GM23248 (cell line): ENCODE results near the gene METTL23. TPM values are rescaled to one million over a fixed set of nuclear protein-coding genes. Genes with fewer than 3 reads are reported as not detected.

Experiments used
- DNase-seq: peaks from one replicate; pipeline ENCODE4 v3.0.0-alpha.2; 2015
- H2AFZ ChIP-seq: fragments of 200-600 bp; sonication (generic); 2 replicates; pipeline ENCODE4 v1.6.1; 2016; ENCODE audit warnings: antibody characterized with exemption
- H3F3A ChIP-seq: fragments of 200-600 bp; sonication (generic); 2 replicates; pipeline ENCODE4 v1.6.1; 2016; ENCODE audit warnings: mild to moderate bottlenecking, antibody characterized with exemption, mixed run types; ENCODE audit not compliant: insufficient read depth
- H3K27ac ChIP-seq: fragments of 200-600 bp; sonication (generic); 2 replicates; pipeline ENCODE4 v1.5.1; 2016; ENCODE audit warnings: mild to moderate bottlenecking
- H3K27me3 ChIP-seq: fragments of 200-600 bp; sonication (generic); replicated peaks from 2 replicates; pipeline ENCODE4 v1.6.1; 2016; ENCODE audit warnings: mild to moderate bottlenecking; ENCODE audit not compliant: insufficient read depth
- H3K36me3 ChIP-seq: fragments of 200-600 bp; sonication (generic); 2 replicates; pipeline ENCODE4 v1.6.1; 2016; ENCODE audit warnings: low read depth, mild to moderate bottlenecking
- H3K4me1 ChIP-seq: fragments of 200-600 bp; sonication (generic); 2 replicates; pipeline ENCODE4 v1.6.1; 2016; ENCODE audit warnings: mild to moderate bottlenecking; ENCODE audit not compliant: insufficient read depth
- H3K4me2 ChIP-seq: fragments of 200-600 bp; sonication (generic); one replicate; pipeline ENCODE4 v1.6.1; 2016; ENCODE audit warnings: mild to moderate bottlenecking; ENCODE audit not compliant: unreplicated experiment
- H3K4me3 ChIP-seq: fragments of 200-600 bp; sonication (generic); 2 replicates; pipeline ENCODE4 v1.5.1; 2016; ENCODE audit warnings: mild to moderate bottlenecking
- H3K79me2 ChIP-seq: fragments of 200-600 bp; sonication (generic); 2 replicates; pipeline ENCODE4 v1.6.1; 2016; ENCODE audit warnings: mild to moderate bottlenecking; ENCODE audit not compliant: insufficient read depth
- H3K9ac ChIP-seq: fragments of 200-600 bp; sonication (generic); 2 replicates; pipeline ENCODE4 v1.6.1; 2016; ENCODE audit warnings: mild to moderate bottlenecking
- H3K9me2 ChIP-seq: fragments of 200-600 bp; sonication (generic); 2 replicates; pipeline ENCODE4 v1.6.1; 2016; ENCODE audit warnings: mixed run types, mild to moderate bottlenecking, moderate library complexity; ENCODE audit not compliant: insufficient read depth
- H3K9me3 ChIP-seq: fragments of 200-600 bp; sonication (generic); one replicate; pipeline ENCODE4 v1.6.1; 2017; ENCODE audit warnings: low read depth
- H4K20me1 ChIP-seq: fragments of 200-600 bp; sonication (generic); 2 replicates; pipeline ENCODE4 v1.6.0; 2016; ENCODE audit not compliant: insufficient read depth
- EZH2 ChIP-seq: fragments of 200-600 bp; sonication (generic); IDR thresholded peaks from 2 replicates; pipeline ENCODE4 v1.6.1; 2018; ENCODE audit warnings: antibody characterized with exemption, mild to moderate bottlenecking; ENCODE audit not compliant: insufficient read depth, poor library complexity, severe bottlenecking
- EZH2phosphoT487 ChIP-seq: fragments of 200-600 bp; sonication (generic); IDR thresholded peaks from 2 replicates; pipeline ENCODE4 v1.6.1; 2018; ENCODE audit warnings: antibody characterized with exemption, moderate library complexity, mild to moderate bottlenecking, low read depth; ENCODE audit not compliant: insufficient read depth
- WGBS, 2 experiments: methylation state at CpG; one replicate each; pipeline ENCODE4 v1.1.6; 2015 to 2017; ENCODE audit warnings: low lambda C conversion rate in 2 of 2, low coverage in 1 of 2; ENCODE audit errors: missing lambda C conversion rate in 2 of 2; 5-methylcytosine and 5-hydroxymethylcytosine counted together
- in situ Hi-C: fragments of 300-500 bp; cut with MboI; formaldehyde crosslinking; loops from 2 replicates; pipeline ENCODE4 v1.15.0; 2020
- polyA plus RNA-seq: library from polyadenylated mRNA; unstranded; fragments of >200 nt; fragmentation: Nextera tagmentation; extraction: Ambion mirVana; gene quantifications from 2 replicates; pipeline ENCODE4 v1.2.1, GENCODE V29; 2016
- total RNA-seq: library from RNA; depleted of rRNA; stranded (reverse); fragments of >200 nt; shearing (Covaris generic); gene quantifications from 2 replicates; pipeline ENCODE4 v1.2.3, GENCODE V29; 2014

The METTL23 gene
- total and polyA plus RNA-seq, 2 experiments from 2014 or later = 35.6 to 54.8 TPM

DNA sequence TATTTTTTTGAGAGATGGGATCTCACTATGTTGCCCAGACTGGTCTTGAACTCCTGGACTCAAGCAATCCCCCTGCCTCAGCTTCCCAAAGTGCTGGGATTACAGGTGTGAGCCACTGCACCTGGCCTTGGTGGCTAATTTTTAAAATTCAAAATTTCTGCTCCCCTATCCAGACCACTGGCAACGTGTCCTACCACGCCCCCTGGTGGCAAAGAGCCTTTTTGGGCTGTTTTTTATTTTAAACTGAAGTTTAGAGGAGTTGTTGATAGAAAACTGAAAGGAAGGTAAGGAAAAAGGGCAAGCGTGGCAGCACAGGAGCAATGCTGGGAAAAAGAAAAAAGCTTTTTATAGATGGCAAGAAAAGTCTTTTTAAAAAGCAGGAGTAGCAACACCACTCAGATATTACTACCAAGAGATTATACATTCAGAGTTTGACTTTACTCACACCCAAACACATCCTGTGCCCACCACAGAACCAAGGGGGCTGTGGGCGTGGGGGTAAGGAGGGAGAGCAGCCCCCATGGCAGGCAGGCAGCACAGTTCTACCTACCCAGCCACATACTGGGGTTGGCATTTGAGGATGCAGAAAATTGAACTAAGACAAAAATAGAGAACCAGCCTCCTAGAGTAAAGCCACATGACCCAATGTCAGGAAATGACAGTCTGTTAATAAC is 11.7 kb upstream of the METTL23 start:
- in situ Hi-C loops = no loop called here
- Histone ChIP-seq H2AFZ (no peak overlapping the region), H3K79me2 (peaks cover 62% of the 10 kb centered on the region), H3K9me3 (no peaks in the 10 kb centered on the region), H3F3A (peaks cover 77% of the 10 kb centered on the region), H4K20me1 (no peaks in the 10 kb centered on the region), H3K9ac (peak overlapping the region; percentile 60), H3K4me3 (no peak overlapping the region), H3K9me2 (no peaks in the 10 kb centered on the region), H3K4me2 (peak overlapping the region; percentile 50), H3K4me1 (peaks cover 42% of the 10 kb centered on the region), H3K27ac (peak overlapping the region; percentile 100), H3K36me3 (peaks cover 28% of the 10 kb centered on the region), H3K27me3 (no peaks in the 10 kb centered on the region)
- no peak for TF ChIP-seq EZH2phosphoT487
- no peak for TF ChIP-seq EZH2
- DNase-seq = peak; percentile 64
- WGBS, 2 experiments = 19 to 22% methylated on average over 4 of the region's 4 CpGs

DNA sequence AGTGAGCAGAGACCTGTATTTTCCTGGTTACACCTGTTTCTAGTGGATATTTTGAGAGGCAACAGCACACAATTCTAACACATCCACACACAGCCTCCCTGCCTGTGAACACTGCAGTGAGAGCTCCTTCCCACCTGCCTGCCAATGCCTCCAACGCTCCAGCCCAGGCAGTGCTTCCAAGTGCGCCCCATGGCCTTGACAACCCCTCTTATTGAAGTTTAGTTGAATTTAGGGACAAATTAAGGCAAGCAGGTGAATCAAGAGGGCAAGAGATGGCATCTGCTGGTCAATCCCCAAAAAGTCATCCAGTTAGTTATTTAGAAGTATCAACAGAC is 11.2 kb upstream of the METTL23 start:
- Histone ChIP-seq H3K36me3 (peaks cover 33% of the 10 kb centered on the region), H3K4me2 (peak overlapping the region; percentile 50), H3K79me2 (peaks cover 63% of the 10 kb centered on the region), H4K20me1 (no peaks in the 10 kb centered on the region), H3K27me3 (no peaks in the 10 kb centered on the region), H2AFZ (no peak overlapping the region), H3K4me1 (peaks cover 42% of the 10 kb centered on the region), H3K27ac (peak overlapping the region; percentile 100), H3K9me2 (no peaks in the 10 kb centered on the region), H3K9ac (peak overlapping the region; percentile 60), H3F3A (peaks cover 81% of the 10 kb centered on the region), H3K9me3 (no peaks in the 10 kb centered on the region), H3K4me3 (0 out of 2 replicates have a peak overlapping the region, but pooled peaks have one; percentile 12)
- DNase-seq = no peak
- in situ Hi-C loops = no loop called here
- TF ChIP-seq EZH2 (no peak), EZH2phosphoT487 (no peak)
- WGBS, 2 experiments = 93 to 100% methylated on average over 2 of the region's 2 CpGs

DNA sequence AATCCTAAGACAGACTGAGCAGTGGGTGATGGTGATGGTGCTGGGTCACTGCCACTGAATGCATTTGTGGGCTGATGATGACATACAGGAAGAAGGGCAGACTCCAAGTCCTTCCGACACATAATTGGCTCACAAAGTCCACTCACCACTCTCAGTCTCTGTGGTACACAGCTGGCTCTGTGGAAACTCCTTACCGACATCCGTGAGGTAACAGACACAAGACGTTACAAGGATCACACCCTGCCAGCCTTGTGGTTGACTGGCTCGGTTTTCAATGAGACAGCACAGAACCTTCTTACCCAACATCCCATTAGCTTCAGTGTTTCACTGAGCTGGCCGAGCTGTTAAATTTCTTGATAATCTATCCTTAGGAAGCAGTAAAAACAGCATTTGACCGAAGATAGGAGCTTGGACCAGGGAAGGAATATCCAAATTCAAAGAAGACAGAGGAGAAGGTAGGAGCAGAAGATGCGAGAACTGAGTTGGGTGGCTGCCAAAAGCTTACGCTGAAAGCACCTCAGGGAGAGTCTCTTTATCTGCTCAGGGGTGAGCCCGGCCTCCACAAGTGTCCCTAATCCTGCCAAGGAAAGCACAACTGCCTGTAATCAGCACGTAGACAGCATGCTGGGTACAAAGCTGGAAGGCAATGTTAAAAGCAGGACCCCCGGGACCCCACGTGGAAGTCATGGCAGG is 10.3 kb upstream of the METTL23 start:
- peak; percentile 100 for DNase-seq
- peak overlapping the region; percentile 56 for H3K4me3 ChIP-seq

GRCh38 chr17:76716839-76717215 is 9.8 kb upstream of the METTL23 start:
- Histone ChIP-seq H3K4me3 (peak overlapping the region; percentile 56), H3K4me1 (peaks cover 34% of the 10 kb centered on the region), H3F3A (peaks cover 79% of the 10 kb centered on the region), H3K9me2 (no peaks in the 10 kb centered on the region), H3K9me3 (no peaks in the 10 kb centered on the region), H3K27ac (peak overlapping the region; percentile 100), H3K36me3 (peaks cover 46% of the 10 kb centered on the region), H3K79me2 (peaks cover 70% of the 10 kb centered on the region), H4K20me1 (no peaks in the 10 kb centered on the region), H3K27me3 (no peaks in the 10 kb centered on the region), H3K9ac (peak overlapping the region; percentile 92), H3K4me2 (peak overlapping the region; percentile 81), H2AFZ (no peak overlapping the region)
- WGBS, 2 experiments = 16 to 21% methylated on average over 6 of the region's 6 CpGs
- in situ Hi-C loops = no loop called here
- DNase-seq = peak; percentile 94
- TF ChIP-seq EZH2 (no peak), EZH2phosphoT487 (no peak)

More for the DNA sequence above, 10.3 kb upstream of the METTL23 start:
- H3K9me3 ChIP-seq = no peaks in the 10 kb centered on the region
- peaks cover 70% of the 10 kb centered on the region for H3K79me2 ChIP-seq
- H3K27me3 ChIP-seq = no peaks in the 10 kb centered on the region
- peaks cover 39% of the 10 kb centered on the region for H3K4me1 ChIP-seq
- H3K9me2 ChIP-seq = no peaks in the 10 kb centered on the region
- in situ Hi-C loops = no loop called here
- 24 to 26% methylated on average over 13 of the region's 13 CpGs for WGBS, 2 experiments
- H3F3A ChIP-seq = peaks cover 79% of the 10 kb centered on the region
- H3K9ac ChIP-seq = peak overlapping the region; percentile 92
- H2AFZ ChIP-seq = no peak overlapping the region
- no peaks in the 10 kb centered on the region for H4K20me1 ChIP-seq
- peaks cover 41% of the 10 kb centered on the region for H3K36me3 ChIP-seq
- peak overlapping the region; percentile 100 for H3K27ac ChIP-seq
- TF ChIP-seq EZH2 (no peak), EZH2phosphoT487 (no peak)
- peak overlapping the region; percentile 81 for H3K4me2 ChIP-seq
